Erythroblast (primary cell): ENCODE data around the gene PLB1.

ENCODE experiments used
- GATA1 ChIP-seq: IDR thresholded peaks from 2 replicates; pipeline ENCODE4 v1.6.1; 2011; ENCODE audit warnings: low read depth, mild to moderate bottlenecking, control low read depth, low read length, moderate library complexity
- POLR2A ChIP-seq: IDR thresholded peaks from 2 replicates; pipeline ENCODE4 v1.6.1; 2011; ENCODE audit warnings: mild to moderate bottlenecking, low read length

DNA sequence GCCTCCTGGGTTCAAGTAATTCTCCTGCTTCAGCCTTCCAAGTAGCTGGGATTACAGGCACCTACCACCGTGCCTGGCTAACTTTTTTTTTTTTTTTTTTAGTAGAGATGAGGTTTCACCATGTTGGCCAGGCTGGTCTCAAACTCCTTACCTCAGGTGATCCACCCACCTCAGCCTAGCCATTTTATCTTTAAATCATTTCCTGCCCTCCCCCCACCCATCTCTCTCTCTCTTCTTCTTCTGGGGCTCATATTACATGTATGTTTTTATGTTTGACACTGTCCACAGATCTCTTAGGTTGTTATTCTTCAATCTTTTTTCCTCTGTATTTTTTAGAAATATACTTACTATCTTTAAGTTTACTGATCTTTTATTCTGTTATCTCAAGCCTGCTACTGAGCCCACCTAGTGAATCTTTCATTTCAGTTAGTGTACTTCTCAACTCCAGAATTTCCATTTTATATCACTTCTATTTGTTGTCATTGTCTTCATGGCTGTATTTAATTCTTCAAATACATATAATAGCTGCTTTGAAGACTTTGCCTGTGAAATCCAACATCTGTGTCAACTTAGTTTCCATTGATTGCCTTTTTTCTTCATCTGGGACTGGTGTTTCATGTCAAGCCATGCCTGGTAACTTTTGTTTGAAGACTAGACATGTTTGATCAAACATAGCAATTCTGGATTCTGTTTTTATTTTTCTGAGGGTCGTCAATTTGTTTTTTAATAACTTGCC lies 16.2 kb downstream of the PLB1 start:
- TF ChIP-seq POLR2A = no peak
- no peak for TF ChIP-seq GATA1
